Measurements from ENCODE around the gene TTLL7. TPM values are rescaled to one million over a fixed set of nuclear protein-coding genes. Genes with fewer than 3 reads are reported as not detected.
A peak's percentile ranks its signal among the peaks of the same experiment; 100 is the strongest.

TTLL7 gene
- total RNA-seq, 6 donors from 2014 or later = 7.5 to 44.3 (median 21.9) TPM

DNA sequence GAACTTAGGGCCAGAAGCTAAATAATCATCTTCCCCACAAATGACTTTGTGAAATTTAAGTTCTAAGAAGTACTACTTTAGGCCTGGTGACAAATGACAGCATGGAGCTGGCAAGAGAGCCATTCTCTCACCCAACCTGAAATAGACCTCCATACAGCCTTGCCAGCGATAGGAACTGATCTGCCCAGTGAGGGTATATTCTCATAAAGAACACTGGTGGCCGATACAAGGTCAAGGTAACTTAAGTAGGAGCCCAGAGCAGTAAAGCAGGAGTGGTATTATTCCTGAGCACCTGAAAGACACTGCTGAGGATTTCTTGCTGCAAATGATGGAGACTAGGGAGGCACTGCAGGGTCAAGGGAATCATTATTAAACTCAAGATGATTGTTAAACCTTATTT, 2.6 kb upstream of the TTLL7 start:
- ATAC-seq (ENCODE audit: low FRiP score in 2 of 2) (no peak), DNase-seq (no peak)
- Histone ChIP-seq H3K27me3 (peaks cover 0 to 10% (median 3%) of the 10 kb centered on the region in 4 donors), H3K4me3 (no peak overlapping the region), H3K27ac (no peak overlapping the region), H3K9me3 (no peaks in the 10 kb centered on the region), H3K36me3 (no peaks in the 10 kb centered on the region), H3K4me1 (peaks cover 4 to 12% (median 10%) of the 10 kb centered on the region in 4 donors)
- TF ChIP-seq EP300 (IDR thresholded peaks at IDR 0.05) (no peak), POLR2AphosphoS5 (IDR thresholded peaks at IDR 0.05) (no peak), POLR2A (IDR thresholded peaks at IDR 0.05) (no peak)
- TF ChIP-seq, protein P1, sequence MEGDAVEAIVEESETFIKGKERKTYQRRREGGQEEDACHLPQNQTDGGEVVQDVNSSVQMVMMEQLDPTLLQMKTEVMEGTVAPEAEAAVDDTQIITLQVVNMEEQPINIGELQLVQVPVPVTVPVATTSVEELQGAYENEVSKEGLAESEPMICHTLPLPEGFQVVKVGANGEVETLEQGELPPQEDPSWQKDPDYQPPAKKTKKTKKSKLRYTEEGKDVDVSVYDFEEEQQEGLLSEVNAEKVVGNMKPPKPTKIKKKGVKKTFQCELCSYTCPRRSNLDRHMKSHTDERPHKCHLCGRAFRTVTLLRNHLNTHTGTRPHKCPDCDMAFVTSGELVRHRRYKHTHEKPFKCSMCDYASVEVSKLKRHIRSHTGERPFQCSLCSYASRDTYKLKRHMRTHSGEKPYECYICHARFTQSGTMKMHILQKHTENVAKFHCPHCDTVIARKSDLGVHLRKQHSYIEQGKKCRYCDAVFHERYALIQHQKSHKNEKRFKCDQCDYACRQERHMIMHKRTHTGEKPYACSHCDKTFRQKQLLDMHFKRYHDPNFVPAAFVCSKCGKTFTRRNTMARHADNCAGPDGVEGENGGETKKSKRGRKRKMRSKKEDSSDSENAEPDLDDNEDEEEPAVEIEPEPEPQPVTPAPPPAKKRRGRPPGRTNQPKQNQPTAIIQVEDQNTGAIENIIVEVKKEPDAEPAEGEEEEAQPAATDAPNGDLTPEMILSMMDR (IDR thresholded peaks at IDR 0.05) = no peak
- 83 to 88% methylated on average over 2 of the region's 2 CpGs for WGBS, 2 donors

GRCh38 chr1:84000954-84001495, 2.1 kb upstream of the TTLL7 start:
- TF ChIP-seq, protein P1 (IDR thresholded peaks at IDR 0.05) = no peak
- TF ChIP-seq EP300 (IDR thresholded peaks at IDR 0.05) (no peak), POLR2AphosphoS5 (IDR thresholded peaks at IDR 0.05) (no peak), POLR2A (IDR thresholded peaks at IDR 0.05) (no peak)
- no peak for ATAC-seq (ENCODE audit: low FRiP score in 2 of 2)
- H3K36me3 ChIP-seq = no peaks in the 10 kb centered on the region
- peaks cover 4 to 12% (median 10%) of the 10 kb centered on the region in 4 donors for H3K4me1 ChIP-seq
- H3K27ac ChIP-seq = no peak overlapping the region
- no peak for DNase-seq
- H3K4me3 ChIP-seq = no peak overlapping the region
- H3K9me3 ChIP-seq = no peaks in the 10 kb centered on the region
- WGBS, 2 donors = 79 to 87% methylated on average over 4 of the region's 4 CpGs
- H3K27me3 ChIP-seq = peaks cover 0 to 10% (median 3%) of the 10 kb centered on the region in 4 donors

DNA sequence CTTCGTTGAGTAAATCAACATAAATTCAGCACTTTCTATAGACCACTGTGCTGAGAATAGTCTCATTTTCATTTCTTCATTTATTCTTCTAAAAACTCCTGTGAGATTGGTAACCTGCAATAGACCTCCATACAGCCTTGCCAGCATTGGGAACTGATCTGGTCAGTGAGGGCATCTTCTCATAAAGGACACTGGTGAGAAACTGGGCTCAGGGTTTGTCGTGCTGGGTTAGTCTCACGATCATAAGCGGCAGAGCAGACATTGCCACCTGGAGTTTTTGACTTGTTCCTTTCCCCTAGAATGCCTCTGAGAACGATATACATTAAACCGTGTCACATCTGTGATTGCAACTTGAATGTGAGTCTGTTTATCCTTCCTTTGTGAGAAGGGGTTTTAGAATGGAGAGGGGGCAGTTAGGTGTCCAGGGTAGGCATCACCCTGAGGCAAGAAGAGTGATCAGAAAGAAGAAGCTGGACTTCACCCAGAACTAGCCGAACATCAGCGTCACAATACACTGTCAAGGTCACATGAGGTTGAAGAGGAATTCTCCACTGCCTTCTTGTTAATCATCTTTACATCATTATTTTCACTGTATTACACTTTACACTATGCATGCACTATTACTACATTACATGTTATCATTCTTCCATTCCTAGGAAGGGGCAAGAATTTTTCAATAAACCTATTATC, 1.4 kb upstream of the TTLL7 start:
- 92% methylated on average over 8 of the region's 8 CpGs for whole genome bisulfite sequencing, 2 donors
- peaks cover 4 to 12% (median 10%) of the 10 kb centered on the region in 4 donors for H3K4me1 ChIP-seq
- no peaks in the 10 kb centered on the region for H3K9me3 ChIP-seq
- ATAC-seq (ENCODE audit: low FRiP score in 2 of 2) (no peak), DNase-seq (no peak)
- no peak overlapping the region for H3K4me3 ChIP-seq
- TF ChIP-seq EP300 (IDR thresholded peaks at IDR 0.05) (no peak), POLR2A (IDR thresholded peaks at IDR 0.05) (no peak), POLR2AphosphoS5 (IDR thresholded peaks at IDR 0.05) (no peak)
- TF ChIP-seq, protein P1 (IDR thresholded peaks at IDR 0.05) = no peak
- peaks cover 0 to 10% (median 3%) of the 10 kb centered on the region in 4 donors for H3K27me3 ChIP-seq
- no peak overlapping the region for H3K27ac ChIP-seq
- H3K36me3 ChIP-seq = no peaks in the 10 kb centered on the region

DNA sequence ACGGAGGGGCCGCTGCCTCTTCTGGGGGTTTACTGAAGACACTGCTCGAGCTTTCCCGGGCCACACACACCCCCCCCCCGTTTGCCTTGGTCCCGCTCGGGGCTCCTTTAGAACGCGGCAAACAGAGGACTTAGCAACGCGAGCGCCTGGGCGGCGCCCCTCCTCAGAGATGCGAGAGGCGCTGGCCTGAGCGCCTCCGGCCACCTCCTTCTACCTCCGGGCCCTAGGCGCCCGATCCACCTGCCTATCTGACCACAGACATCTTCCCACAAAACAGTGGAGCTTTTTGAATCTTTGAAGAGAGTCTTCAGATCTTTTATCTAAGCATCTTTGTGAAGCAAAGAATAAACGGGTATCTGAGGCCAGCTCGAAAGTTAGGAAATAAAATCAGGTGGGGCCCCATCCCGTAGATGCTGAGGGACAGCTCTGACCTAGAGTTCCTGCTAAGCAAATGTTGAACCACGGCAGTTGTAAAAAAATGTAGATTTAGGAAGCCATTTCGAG, 436 bp upstream of the TTLL7 start:
- Histone ChIP-seq H3K27me3 (peaks cover 0 to 10% (median 3%) of the 10 kb centered on the region in 4 donors), H3K27ac (peak overlapping the region; percentile 79 to 85 (median 82)), H3K4me1 (peaks cover 4 to 12% (median 10%) of the 10 kb centered on the region in 4 donors), H3K9me3 (no peaks in the 10 kb centered on the region), H3K36me3 (no peaks in the 10 kb centered on the region), H3K4me3 (peak overlapping the region; percentile 48 to 88 (median 72))
- ATAC-seq (ENCODE audit: low FRiP score in 2 of 2) = peak; percentile 91 to 96
- TF ChIP-seq POLR2A (IDR thresholded peaks at IDR 0.05) = peak in 1 of 4 donors; percentile 24
- TF ChIP-seq, protein P1 (IDR thresholded peaks at IDR 0.05) = no peak
- TF ChIP-seq POLR2AphosphoS5 (IDR thresholded peaks at IDR 0.05) = no peak
- no peak for TF ChIP-seq EP300 (IDR thresholded peaks at IDR 0.05)
- 3% methylated on average over 8 to 17 of the region's 26 CpGs for WGBS, 2 donors
- DNase-seq = peak; percentile 71 to 92
